CD4-positive, CD25-positive, alpha-beta regulatory T cell (primary cell): ENCODE data around the gene ATP1A3. TPM values are rescaled to one million over a fixed set of nuclear protein-coding genes. Genes with fewer than 3 reads are reported as not detected.

Experiments
- ATAC-seq, 2 donors: fragments of 150-1000 bp; cut with Tn5 transposase; one replicate each; pipeline ENCODE4 v1.10.0; 2021; ENCODE audit warnings: low read depth in 2 of 2, moderate number of reproducible peaks in 2 of 2, moderate library complexity in 1 of 2
- DNase-seq, 3 donors: peaks; one replicate each; pipeline versions ENCODE4 v3.0.0 to v3.0.0-alpha.2; 2012 to 2022; ENCODE audit warnings: mixed read lengths in 1 of 3
- H3K27ac ChIP-seq: one replicate; pipeline ENCODE4 v1.7.0; 2013; ENCODE audit warnings: mild to moderate bottlenecking, low read length; ENCODE audit not compliant: insufficient read depth, poor library complexity, severe bottlenecking
- H3K27me3 ChIP-seq: one replicate; pipeline ENCODE4 v1.7.0; 2013; ENCODE audit warnings: low read length; ENCODE audit not compliant: control insufficient read depth, insufficient read depth
- H3K36me3 ChIP-seq: one replicate; pipeline ENCODE4 v1.7.0; 2013; ENCODE audit warnings: mild to moderate bottlenecking, low read length, moderate library complexity; ENCODE audit not compliant: control insufficient read depth, insufficient read depth
- H3K4me1 ChIP-seq: 2 replicates; pipeline ENCODE4 v1.7.0; 2013; ENCODE audit warnings: mild to moderate bottlenecking, low read length; ENCODE audit not compliant: insufficient read depth, control insufficient read depth, poor library complexity, severe bottlenecking
- H3K4me3 ChIP-seq: one replicate; pipeline ENCODE4 v1.7.0; 2013; ENCODE audit warnings: low read depth, mild to moderate bottlenecking, low read length, moderate library complexity
- H3K9me3 ChIP-seq, 2 experiments: 1 replicate in 1 of 2; 2 replicates in 1 of 2; pipeline ENCODE4 v1.7.0; 2013; ENCODE audit warnings: low read length in 2 of 2, mild to moderate bottlenecking in 1 of 2, moderate library complexity in 1 of 2; ENCODE audit not compliant: control insufficient read depth in 2 of 2
- H3K27ac Mint-ChIP-seq, 3 donors: one replicate each; pipeline ENCODE4 v1.8.0; 2020 to 2022; ENCODE audit warnings: mild to moderate bottlenecking in 3 of 3, mixed read lengths in 3 of 3, moderate library complexity in 2 of 3
- H3K27me3 Mint-ChIP-seq: one replicate; pipeline ENCODE4 v1.8.0; 2022; ENCODE audit warnings: mild to moderate bottlenecking, mixed read lengths
- H3K36me3 Mint-ChIP-seq: one replicate; pipeline ENCODE4 v1.8.0; 2020; ENCODE audit warnings: mixed read lengths
- H3K4me1 Mint-ChIP-seq, 4 donors: one replicate each; pipeline ENCODE4 v1.8.0; 2020 to 2022; ENCODE audit warnings: mixed read lengths in 4 of 4, mild to moderate bottlenecking in 1 of 4
- H3K4me3 Mint-ChIP-seq, 4 donors: one replicate each; pipeline ENCODE4 v1.8.0; 2020 to 2022; ENCODE audit warnings: mild to moderate bottlenecking in 4 of 4, mixed read lengths in 4 of 4, moderate library complexity in 3 of 4
- H3K9me3 Mint-ChIP-seq, 7 donors: one replicate each; pipeline ENCODE4 v1.8.0; 2020 to 2022; ENCODE audit warnings: mixed read lengths in 7 of 7, mild to moderate bottlenecking in 3 of 7, moderate library complexity in 2 of 7
- polyA plus RNA-seq, 4 donors: library from polyadenylated mRNA; unstranded; fragments of 300-500 nt; fragmentation: Illumina TruSeq; gene quantifications; one replicate each; pipeline ENCODE4 v1.2.3, GENCODE V29; 2021
- total RNA-seq: library from RNA; stranded (reverse); gene quantifications from one replicate; pipeline ENCODE4 v1.2.3, GENCODE V29; 2022

ATP1A3 gene
- total and polyA plus RNA-seq, 5 donors from 2014 or later, result 0.92 to 11.1 (median 1.9) TPM

- Histone ChIP-seq H3K36me3 (no peaks in the 10 kb centered on the region), H3K9me3 (no peaks in the 10 kb centered on the region), H3K27me3 (no peaks in the 10 kb centered on the region), H3K27ac (no peak overlapping the region), H3K4me1 (no peaks in the 10 kb centered on the region), H3K4me3 (no peak overlapping the region)
- DNase-seq (no peak), ATAC-seq (no peak)
- Mint-ChIP-seq H3K36me3 (no peaks in the 10 kb centered on the region), H3K27me3 (peaks cover 22% of the 10 kb centered on the region), H3K4me1 (peaks cover 0 to 6% (median 2%) of the 10 kb centered on the region in 4 donors), H3K4me3 (no peak overlapping the region), H3K9me3 (no peaks in the 10 kb centered on the region), H3K27ac (peak overlapping the region in 1 of 3 donors; percentile 38)
These were observed 39.4 kb upstream of the ATP1A3 start for GRCh38 chr19:42033413-42033812.

- no peaks in the 10 kb centered on the region for H3K27me3 ChIP-seq
- no peak for DNase-seq
- H3K9me3 ChIP-seq, result no peaks in the 10 kb centered on the region
- Mint-ChIP-seq H3K4me1 (peaks cover 0 to 6% (median 2%) of the 10 kb centered on the region in 4 donors), H3K27ac (no peak overlapping the region), H3K4me3 (no peak overlapping the region), H3K36me3 (no peaks in the 10 kb centered on the region), H3K9me3 (no peaks in the 10 kb centered on the region), H3K27me3 (peaks cover 22% of the 10 kb centered on the region)
- no peaks in the 10 kb centered on the region for H3K36me3 ChIP-seq
- ATAC-seq, result no peak
- no peak overlapping the region for H3K27ac ChIP-seq
- H3K4me3 ChIP-seq, result no peak overlapping the region
- no peaks in the 10 kb centered on the region for H3K4me1 ChIP-seq
These were observed 38.4 kb upstream of the ATP1A3 start for GRCh38 chr19:42032431-42032830.

GRCh38 chr19:42030645-42031440, 36.8 kb upstream of the ATP1A3 start:
- Mint-ChIP-seq H3K4me3 (peak overlapping the region in 1 of 4 donors; percentile 15), H3K27ac (no peak overlapping the region), H3K9me3 (no peaks in the 10 kb centered on the region), H3K27me3 (peaks cover 29% of the 10 kb centered on the region), H3K36me3 (no peaks in the 10 kb centered on the region), H3K4me1 (peaks cover 0 to 6% (median 2%) of the 10 kb centered on the region in 4 donors)
- H3K4me3 ChIP-seq, result no peak overlapping the region
- H3K27ac ChIP-seq, result no peak overlapping the region
- H3K9me3 ChIP-seq, result no peaks in the 10 kb centered on the region
- ATAC-seq, result no peak
- no peaks in the 10 kb centered on the region for H3K36me3 ChIP-seq
- no peaks in the 10 kb centered on the region for H3K27me3 ChIP-seq
- no peaks in the 10 kb centered on the region for H3K4me1 ChIP-seq
- no peak for DNase-seq

- Mint-ChIP-seq H3K36me3 (no peaks in the 10 kb centered on the region), H3K27ac (no peak overlapping the region), H3K4me3 (no peak overlapping the region), H3K9me3 (no peaks in the 10 kb centered on the region), H3K27me3 (peaks cover 17% of the 10 kb centered on the region), H3K4me1 (no peaks in the 10 kb centered on the region)
- no peaks in the 10 kb centered on the region for H3K4me1 ChIP-seq
- no peak overlapping the region for H3K4me3 ChIP-seq
- H3K36me3 ChIP-seq, result no peaks in the 10 kb centered on the region
- H3K27me3 ChIP-seq, result no peaks in the 10 kb centered on the region
- DNase-seq (peak in 1 of 3 donors; percentile 5), ATAC-seq (no peak)
- no peaks in the 10 kb centered on the region for H3K9me3 ChIP-seq
- no peak overlapping the region for H3K27ac ChIP-seq
These were observed 34.5 kb upstream of the ATP1A3 start for GRCh38 chr19:42028304-42029216.

- ATAC-seq (no peak), DNase-seq (no peak)
- Mint-ChIP-seq H3K4me1 (no peaks in the 10 kb centered on the region), H3K27me3 (peaks cover 9% of the 10 kb centered on the region), H3K27ac (peak overlapping the region in 1 of 3 donors; percentile 46), H3K36me3 (no peaks in the 10 kb centered on the region), H3K9me3 (no peaks in the 10 kb centered on the region), H3K4me3 (no peak overlapping the region)
- Histone ChIP-seq H3K36me3 (no peaks in the 10 kb centered on the region), H3K4me1 (no peaks in the 10 kb centered on the region), H3K27ac (no peak overlapping the region), H3K4me3 (no peak overlapping the region), H3K27me3 (no peaks in the 10 kb centered on the region), H3K9me3 (no peaks in the 10 kb centered on the region)
These were observed 30.6 kb upstream of the ATP1A3 start for GRCh38 chr19:42024622-42025111.

GRCh38 chr19:42023943-42024260, 29.9 kb upstream of the ATP1A3 start:
- no peaks in the 10 kb centered on the region for H3K4me1 Mint-ChIP-seq

GRCh38 chr19:42023121-42023942, 29.3 kb upstream of the ATP1A3 start:
- no peaks in the 10 kb centered on the region for H3K4me1 ChIP-seq
- Mint-ChIP-seq H3K9me3 (no peaks in the 10 kb centered on the region), H3K4me3 (no peak overlapping the region), H3K4me1 (no peaks in the 10 kb centered on the region), H3K27me3 (peaks cover 7% of the 10 kb centered on the region), H3K36me3 (no peaks in the 10 kb centered on the region), H3K27ac (peak overlapping the region in 1 of 3 donors; percentile 48)
- H3K27ac ChIP-seq, result no peak overlapping the region
- ATAC-seq, result no peak
- no peaks in the 10 kb centered on the region for H3K27me3 ChIP-seq
- H3K4me3 ChIP-seq, result no peak overlapping the region
- DNase-seq, result peak in 1 of 3 donors; percentile 16
- no peaks in the 10 kb centered on the region for H3K9me3 ChIP-seq
- no peaks in the 10 kb centered on the region for H3K36me3 ChIP-seq

More at GRCh38 chr19:42023943-42024260, 29.9 kb upstream of the ATP1A3 start:
- no peaks in the 10 kb centered on the region for H3K4me1 ChIP-seq
- no peak overlapping the region for H3K4me3 ChIP-seq
- DNase-seq (no peak), ATAC-seq (no peak)
- Mint-ChIP-seq H3K36me3 (no peaks in the 10 kb centered on the region), H3K27me3 (peaks cover 7% of the 10 kb centered on the region), H3K4me3 (no peak overlapping the region), H3K9me3 (no peaks in the 10 kb centered on the region), H3K27ac (peak overlapping the region in 1 of 3 donors; percentile 48)
- no peaks in the 10 kb centered on the region for H3K9me3 ChIP-seq
- H3K27ac ChIP-seq, result no peak overlapping the region
- H3K27me3 ChIP-seq, result no peaks in the 10 kb centered on the region
- no peaks in the 10 kb centered on the region for H3K36me3 ChIP-seq
